Psoas muscle (tissue), 8 donors: ENCODE measurements around the gene HEXD. TPM values are rescaled to one million over a fixed set of nuclear protein-coding genes. Genes with fewer than 3 reads are reported as not detected.
A peak's percentile ranks its signal among the peaks of the same experiment; 100 is the strongest.

Source experiments
- ATAC-seq, 4 donors: fragments of 200-7000 bp; cut with Tn5 transposase; one replicate each; pipeline ENCODE4 v1.9.1; 2020; ENCODE audit warnings: moderate library complexity in 3 of 4, mild to moderate bottlenecking in 2 of 4
- DNase-seq, 2 donors: peaks; one replicate each; pipeline ENCODE4 v3.0.0-alpha.2; 2020
- H3K27ac ChIP-seq: fragments of 200-600 bp; one replicate; pipeline ENCODE4 v1.8.0; 2022
- H3K27me3 ChIP-seq, 3 donors: fragments of 200-600 bp in 1 of 3; one replicate each; pipeline versions ENCODE4 v1.6.1 to v1.8.0; 2013 to 2022; ENCODE audit warnings: low read length in 2 of 3, mild to moderate bottlenecking in 2 of 3, moderate library complexity in 1 of 3; ENCODE audit not compliant: insufficient read depth in 3 of 3
- H3K36me3 ChIP-seq, 2 donors: fragments of 200-600 bp in 1 of 2; one replicate each; pipeline versions ENCODE4 v1.6.1 to v1.8.0; 2013 to 2022; ENCODE audit warnings: low read depth in 1 of 2, mild to moderate bottlenecking in 1 of 2, moderate library complexity in 1 of 2; ENCODE audit not compliant: insufficient read depth in 1 of 2
- H3K4me1 ChIP-seq: fragments of 200-600 bp; one replicate; pipeline ENCODE4 v1.8.0; 2022
- H3K4me3 ChIP-seq: fragments of 200-600 bp; one replicate; pipeline ENCODE4 v1.8.0; 2022; ENCODE audit warnings: mild to moderate bottlenecking
- H3K9me3 ChIP-seq: fragments of 200-600 bp; one replicate; pipeline ENCODE4 v1.8.0; 2022
- WGBS, 3 donors: extraction: QIAGEN DNeasy Blood & Tissue Kit; methylation state at CpG; one replicate each; pipeline versions ENCODE4 v1.1.6 to v1.1.7; 2013; 5-methylcytosine and 5-hydroxymethylcytosine counted together
- intact Hi-C, 2 donors: fragments of 100-400 bp; cut with DNase I; formaldehyde crosslinking; loops; one replicate each; pipeline versions ENCODE4 v1.11.0 to v1.14.2; 2022
- polyA plus RNA-seq, 3 donors: library from polyadenylated mRNA; stranded (reverse); fragments of 200-250 nt; gene quantifications; one replicate each; pipeline ENCODE4 v1.2.3, GENCODE V29; 2013
- total RNA-seq, 4 donors: library from RNA; stranded (reverse); fragmentation: NEBNext Ultra II Directional in 2 of 4; extraction: Animal tissue kit (Norgen Biotek cat#: 25700) in 2 of 4; gene quantifications; one replicate each; pipeline versions ENCODE4 v1.2.1 to v1.2.4, GENCODE V29; 2021 to 2023
- TF ChIP-seq, protein P1 (sequence below): fragments of 200-600 bp; IDR thresholded peaks from one replicate; pipeline ENCODE4 v1.8.0; 2022; ENCODE audit warnings: antibody characterized with exemption
- donor health status: healthy with polysubstance abuse.
- donor health status: DM: no; HTN: no; CAD: no; lungs with moderate emphysema.
- donor health status: Bipolar disorder and iron deficiency.
- donor health status: healthy.
- donor health status: DM: yes; HTN: yes; CAD: no.
- donor health status: DM: no; HTN: no; CAD: no.
- donor health status: DM: no; HTN: no; CAD: no.
- donor health status: DM: yes; HTN: yes; CAD: no.

The HEXD gene
- total and polyA plus RNA-seq, 7 donors: 17.4 to 29.8 (median 21.3) TPM

DNA sequence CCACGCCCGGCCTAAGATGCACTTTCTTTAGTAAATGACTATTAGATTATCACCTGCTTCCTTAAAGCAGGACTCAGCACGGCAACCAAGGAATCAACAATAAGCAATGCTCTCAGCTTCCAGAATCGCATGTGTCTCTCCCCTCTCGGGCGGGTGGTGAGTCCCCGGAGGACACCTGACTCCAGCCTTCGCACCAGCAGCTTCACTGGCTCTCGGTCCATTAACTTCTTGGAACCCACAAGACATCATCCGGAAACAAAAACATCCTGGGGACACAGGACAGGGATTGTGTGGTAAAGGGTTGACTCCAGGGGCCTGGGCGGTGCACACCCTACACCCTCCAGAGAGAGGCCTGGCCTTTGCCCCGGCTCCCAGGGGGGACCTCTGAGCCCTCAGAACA is 23.9 kb upstream of the HEXD start:
- TF ChIP-seq, protein P1, sequence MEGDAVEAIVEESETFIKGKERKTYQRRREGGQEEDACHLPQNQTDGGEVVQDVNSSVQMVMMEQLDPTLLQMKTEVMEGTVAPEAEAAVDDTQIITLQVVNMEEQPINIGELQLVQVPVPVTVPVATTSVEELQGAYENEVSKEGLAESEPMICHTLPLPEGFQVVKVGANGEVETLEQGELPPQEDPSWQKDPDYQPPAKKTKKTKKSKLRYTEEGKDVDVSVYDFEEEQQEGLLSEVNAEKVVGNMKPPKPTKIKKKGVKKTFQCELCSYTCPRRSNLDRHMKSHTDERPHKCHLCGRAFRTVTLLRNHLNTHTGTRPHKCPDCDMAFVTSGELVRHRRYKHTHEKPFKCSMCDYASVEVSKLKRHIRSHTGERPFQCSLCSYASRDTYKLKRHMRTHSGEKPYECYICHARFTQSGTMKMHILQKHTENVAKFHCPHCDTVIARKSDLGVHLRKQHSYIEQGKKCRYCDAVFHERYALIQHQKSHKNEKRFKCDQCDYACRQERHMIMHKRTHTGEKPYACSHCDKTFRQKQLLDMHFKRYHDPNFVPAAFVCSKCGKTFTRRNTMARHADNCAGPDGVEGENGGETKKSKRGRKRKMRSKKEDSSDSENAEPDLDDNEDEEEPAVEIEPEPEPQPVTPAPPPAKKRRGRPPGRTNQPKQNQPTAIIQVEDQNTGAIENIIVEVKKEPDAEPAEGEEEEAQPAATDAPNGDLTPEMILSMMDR: no peak
- Histone ChIP-seq H3K36me3 (peaks cover 0 to 32% of the 10 kb centered on the region in 2 donors), H3K9me3 (no peaks in the 10 kb centered on the region), H3K4me1 (peaks cover 2% of the 10 kb centered on the region), H3K27ac (no peak overlapping the region), H3K27me3 (no peaks in the 10 kb centered on the region), H3K4me3 (no peak overlapping the region)
- intact Hi-C loops: no loop called here
- WGBS, 3 donors: 88 to 95% (median 88%) methylated on average over 12 of the region's 12 CpGs
- ATAC-seq (no peak), DNase-seq (no peak)

DNA sequence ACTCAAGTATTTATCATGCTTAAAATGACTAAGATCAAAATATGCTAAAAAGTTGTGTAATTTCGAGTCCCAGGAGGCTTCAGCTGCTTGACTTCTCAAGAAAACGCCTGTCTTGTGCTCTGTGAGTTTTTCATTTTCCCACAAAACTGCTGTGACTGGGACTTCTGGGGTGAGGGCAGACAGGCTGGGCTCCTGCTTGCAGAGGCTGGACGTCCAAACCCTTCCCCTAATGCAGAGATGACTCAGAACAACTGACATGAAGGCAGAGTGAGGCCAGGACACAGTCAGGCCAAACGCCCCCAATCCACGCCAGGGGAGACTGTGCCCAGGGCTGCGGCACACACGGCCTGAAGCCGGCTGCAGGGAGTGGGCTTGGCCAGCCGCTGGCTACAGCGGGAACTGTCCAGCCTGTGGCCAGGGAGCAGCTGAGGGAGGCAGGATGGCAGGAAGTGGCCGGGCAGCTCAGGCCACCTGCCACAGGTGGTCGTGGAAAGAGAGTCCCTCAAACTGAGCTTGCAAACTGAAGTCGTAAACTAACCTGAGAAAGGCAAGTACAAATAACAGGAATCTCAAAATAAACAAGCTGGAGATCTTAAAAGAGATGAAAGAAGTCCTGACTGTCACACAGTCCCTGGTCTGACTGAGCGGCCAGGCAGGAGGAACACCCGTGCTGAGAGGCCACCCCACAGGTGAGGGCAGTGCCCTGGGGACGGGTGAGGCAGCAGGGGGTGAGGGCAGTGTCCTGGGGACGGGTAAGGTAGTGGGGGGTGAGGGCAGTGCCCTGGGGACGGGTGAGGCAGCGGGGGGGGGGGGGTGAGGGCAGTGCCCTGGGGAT is 21.3 kb upstream of the HEXD start:
- Histone ChIP-seq H3K4me3 (no peak overlapping the region), H3K27ac (no peak overlapping the region), H3K27me3 (no peaks in the 10 kb centered on the region), H3K4me1 (peaks cover 16% of the 10 kb centered on the region), H3K9me3 (no peaks in the 10 kb centered on the region), H3K36me3 (peaks cover 0 to 34% of the 10 kb centered on the region in 2 donors)
- DNase-seq (peak in 1 of 2 donors; percentile 45), ATAC-seq (peak in 1 of 4 donors; percentile 14)
- 59 to 73% (median 68%) methylated on average over 16 to 18 of the region's 19 CpGs for WGBS, 3 donors
- TF ChIP-seq, protein P1: no peak
- intact Hi-C loops: no loop called here

DNA sequence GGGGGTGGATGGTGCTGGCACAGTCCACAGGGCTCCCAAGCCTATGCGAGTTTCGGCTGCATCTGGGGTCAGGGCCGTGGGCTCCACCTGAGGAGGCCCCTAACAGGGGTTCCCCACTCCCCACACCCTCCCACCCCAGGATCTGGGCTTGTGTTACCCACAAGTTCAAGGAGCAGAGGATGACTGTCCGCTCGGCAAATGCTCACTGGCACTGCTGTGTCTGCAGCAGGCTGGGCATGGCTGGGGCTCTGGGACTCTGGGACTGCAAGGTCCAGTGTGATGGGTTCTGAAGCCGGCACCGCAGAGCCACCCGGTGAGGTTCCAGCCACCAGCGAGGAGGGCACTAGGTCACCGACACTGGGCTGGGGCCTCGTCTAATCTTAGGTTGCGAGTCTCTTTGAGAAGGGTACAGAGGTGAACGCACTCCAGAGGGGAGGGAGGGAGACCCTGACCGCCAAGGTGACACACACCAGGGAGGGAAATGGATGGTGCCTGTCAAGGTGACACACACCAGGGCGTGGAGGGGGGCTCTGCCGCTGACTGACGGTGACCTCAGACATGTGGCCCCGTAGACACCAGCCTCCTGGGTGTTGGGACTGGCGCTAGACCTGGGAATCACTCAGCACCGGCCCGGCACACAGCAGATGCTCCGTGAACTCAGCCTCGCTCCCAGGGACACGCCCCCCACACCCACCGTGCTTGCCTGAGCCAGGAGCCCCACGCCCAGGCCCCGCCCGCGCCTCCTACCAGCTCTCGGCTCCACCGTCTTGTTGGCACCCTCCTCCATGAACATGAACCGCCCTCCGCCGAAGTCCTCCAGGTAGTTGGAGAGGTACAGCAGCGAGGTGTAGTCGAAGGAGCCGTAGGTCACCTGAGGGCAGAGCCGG is 20.5 kb upstream of the HEXD start:
- intact Hi-C loops: no loop called here
- H3K27ac ChIP-seq: no peak overlapping the region

DNA sequence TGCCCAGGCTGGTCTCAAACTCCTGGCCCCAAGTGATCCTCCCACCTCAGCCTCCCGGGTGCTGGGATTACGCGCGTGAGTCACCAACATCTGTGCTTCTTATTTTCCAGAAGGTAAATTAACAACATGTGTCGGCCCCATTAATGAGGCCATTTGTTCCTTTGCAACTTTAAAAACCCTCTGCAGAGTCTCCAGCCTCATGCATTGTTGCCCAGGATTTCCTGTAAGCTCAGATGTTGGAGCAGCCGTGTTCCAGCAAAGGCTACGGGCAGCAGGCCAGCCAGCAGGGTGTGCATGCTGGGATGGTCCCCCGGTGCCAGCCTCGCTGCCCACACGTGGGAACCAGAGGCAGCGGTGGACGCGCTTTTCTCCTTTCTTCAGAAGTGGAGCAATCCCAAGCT is 19.1 kb upstream of the HEXD start:
- WGBS, 3 donors: 17 to 23% (median 20%) methylated on average over 13 of the region's 13 CpGs
- Histone ChIP-seq H3K9me3 (no peaks in the 10 kb centered on the region), H3K27me3 (no peaks in the 10 kb centered on the region), H3K4me3 (no peak overlapping the region), H3K4me1 (peaks cover 16% of the 10 kb centered on the region), H3K27ac (peak overlapping the region; percentile 46), H3K36me3 (peaks cover 0 to 33% of the 10 kb centered on the region in 2 donors)
- TF ChIP-seq, protein P1: no peak
- peak; percentile 57 to 81 (median 74) for ATAC-seq
- peak; percentile 80 to 84 for DNase-seq
- intact Hi-C loops: no loop called here

More for the DNA sequence above, 20.5 kb upstream of the HEXD start:
- H3K9me3 ChIP-seq: no peaks in the 10 kb centered on the region
- DNase-seq (peak in 1 of 2 donors; percentile 41), ATAC-seq (peak in 1 of 4 donors; percentile 9)
- no peaks in the 10 kb centered on the region for H3K27me3 ChIP-seq
- 75 to 86% (median 78%) methylated on average over 36 to 38 of the region's 38 CpGs for WGBS, 3 donors
- peaks cover 0 to 33% of the 10 kb centered on the region in 2 donors for H3K36me3 ChIP-seq
- peaks cover 16% of the 10 kb centered on the region for H3K4me1 ChIP-seq
- TF ChIP-seq, protein P1: no peak
- H3K4me3 ChIP-seq: no peak overlapping the region
